Measurements from ENCODE around the gene SYCN. TPM values are rescaled to one million over a fixed set of nuclear protein-coding genes. Genes with fewer than 3 reads are reported as not detected.

The SYCN gene
- total RNA-seq, 2 experiments from 2014 or later = not detected

DNA sequence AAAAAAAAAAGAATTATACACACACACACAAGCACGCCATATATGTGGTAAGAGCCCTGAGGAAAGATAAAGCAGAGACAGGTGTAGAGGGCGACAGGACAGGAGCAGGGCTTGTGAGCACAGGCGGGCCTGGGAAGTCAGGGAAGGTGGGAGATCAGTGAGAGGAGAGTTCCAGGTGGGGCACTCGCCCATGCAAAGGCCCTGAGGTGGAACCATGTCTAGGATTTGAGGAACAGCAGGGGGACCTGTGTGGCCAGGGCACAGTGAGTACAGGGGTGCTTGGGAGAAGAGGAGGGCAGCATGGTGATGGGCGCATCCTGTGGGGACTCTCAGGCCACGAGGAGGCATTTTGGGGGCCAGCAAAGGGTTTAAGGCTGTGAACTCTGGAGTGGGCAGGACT lies 39.8 kb downstream of the SYCN start:
- no peaks in the 10 kb centered on the region for H3K9me2 ChIP-seq (ENCODE audit: insufficient read depth, low read length)
- DNase-seq (ENCODE audit: low spot score) = no peak
- no peaks in the 10 kb centered on the region for H3K36me3 ChIP-seq (ENCODE audit: insufficient read depth, low read length)
- no peak overlapping the region for H3K4me3 ChIP-seq (ENCODE audit: low read depth, low read length, poor library complexity, severe bottlenecking)
- TF ChIP-seq EZH2phosphoT487 (IDR thresholded peaks at IDR 0.05; ENCODE audit: borderline replicate concordance, low read depth, low read length) = no peak
- no peak for TF ChIP-seq CTCF (conservative IDR thresholded peaks at IDR 0.05; ENCODE audit: low read length)
- no peak overlapping the region for H3K27ac ChIP-seq (ENCODE audit: low read depth, low read length, poor library complexity, severe bottlenecking)
- no peak overlapping the region for H3K4me2 ChIP-seq (ENCODE audit: low read length)
- H4K20me1 ChIP-seq (ENCODE audit: insufficient read depth, low read length) = no peaks in the 10 kb centered on the region
- H3K9me3 ChIP-seq (ENCODE audit: low read length) = no peaks in the 10 kb centered on the region
- no peaks in the 10 kb centered on the region for H3K79me2 ChIP-seq (ENCODE audit: insufficient read depth, low read depth, low read length)
- H2AFZ ChIP-seq (ENCODE audit: low read length) = no peak overlapping the region
- no peaks in the 10 kb centered on the region for H3K4me1 ChIP-seq (ENCODE audit: insufficient read depth, low read length, poor library complexity, severe bottlenecking)
- POLR2A ChIA-PET = no interaction called here
- no TSS peak for BruUV-seq (replicated peaks)
- CTCF ChIA-PET (ENCODE audit: unreplicated experiment) = no interaction called here
- intact Hi-C loops (cut with micrococcal nuclease; ENCODE audit: unreplicated experiment) = no loop called here

DNA sequence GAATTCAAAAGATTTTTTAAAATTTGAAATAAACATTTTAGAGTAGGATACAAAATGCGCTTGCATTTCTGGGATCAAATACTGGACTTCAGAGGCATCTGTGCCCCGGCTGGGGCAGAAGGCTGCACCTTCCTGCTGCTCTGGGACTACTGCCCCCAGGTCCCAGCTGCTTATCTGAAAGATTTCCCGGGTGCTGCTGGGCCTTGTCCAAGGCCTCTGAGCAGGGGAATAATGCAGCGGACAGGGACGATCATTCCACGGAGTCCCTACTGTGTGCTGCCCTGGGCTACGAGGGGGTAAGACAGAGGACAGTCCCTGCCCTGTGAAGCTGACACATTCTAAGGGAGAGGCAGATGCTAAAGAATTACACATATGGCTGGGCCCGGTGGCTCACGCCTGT lies 40.4 kb downstream of the SYCN start:
- no peak for DNase-seq (ENCODE audit: low spot score)
- TF ChIP-seq EZH2phosphoT487 (IDR thresholded peaks at IDR 0.05; ENCODE audit: borderline replicate concordance, low read depth, low read length) = no peak
- TF ChIP-seq CTCF (conservative IDR thresholded peaks at IDR 0.05; ENCODE audit: low read length) = no peak
- no peaks in the 10 kb centered on the region for H3K36me3 ChIP-seq (ENCODE audit: insufficient read depth, low read length)
- H3K27ac ChIP-seq (ENCODE audit: low read depth, low read length, poor library complexity, severe bottlenecking) = no peak overlapping the region
- H3K9me2 ChIP-seq (ENCODE audit: insufficient read depth, low read length) = no peaks in the 10 kb centered on the region
- no peaks in the 10 kb centered on the region for H4K20me1 ChIP-seq (ENCODE audit: insufficient read depth, low read length)
- ChIA-PET POLR2A (no interaction called here), CTCF (ENCODE audit: unreplicated experiment) (no interaction called here)
- H3K79me2 ChIP-seq (ENCODE audit: insufficient read depth, low read depth, low read length) = no peaks in the 10 kb centered on the region
- H3K9me3 ChIP-seq (ENCODE audit: low read length) = no peaks in the 10 kb centered on the region
- H2AFZ ChIP-seq (ENCODE audit: low read length) = no peak overlapping the region
- no peak overlapping the region for H3K4me2 ChIP-seq (ENCODE audit: low read length)
- no peak overlapping the region for H3K4me3 ChIP-seq (ENCODE audit: low read depth, low read length, poor library complexity, severe bottlenecking)
- no peaks in the 10 kb centered on the region for H3K4me1 ChIP-seq (ENCODE audit: insufficient read depth, low read length, poor library complexity, severe bottlenecking)
- intact Hi-C loops (cut with micrococcal nuclease; ENCODE audit: unreplicated experiment) = no loop called here
- BruUV-seq (replicated peaks) = no TSS peak

DNA sequence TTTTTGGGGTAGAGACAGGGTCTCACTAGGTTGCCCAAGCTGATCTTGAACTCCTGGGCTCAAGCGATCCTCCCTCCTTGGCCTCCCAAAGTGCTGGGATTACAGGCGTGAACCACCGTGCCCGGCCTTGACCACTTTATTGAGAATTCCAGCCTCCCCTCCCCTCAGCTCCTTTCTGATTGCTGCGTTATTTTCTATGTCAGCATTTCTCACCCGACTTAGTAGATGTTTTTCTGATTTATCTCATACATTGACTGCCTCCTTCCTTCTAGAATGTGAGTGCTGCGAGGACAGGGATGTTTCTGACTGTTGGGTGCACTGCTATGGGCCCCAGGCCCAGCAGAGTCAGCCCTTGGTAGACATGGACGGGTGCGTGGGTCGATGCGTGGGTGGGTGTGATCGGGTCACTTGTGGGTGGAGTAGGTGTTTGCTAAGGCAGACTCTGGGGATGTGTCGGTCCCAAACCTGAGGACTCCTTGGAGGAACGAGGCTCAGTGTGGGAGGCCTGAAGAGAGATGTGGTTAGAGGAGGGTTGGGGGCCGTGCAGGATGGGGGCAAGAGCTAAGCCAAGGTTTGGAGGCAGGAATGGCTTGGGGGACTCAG lies 41.5 kb downstream of the SYCN start:
- DNase-seq (ENCODE audit: low spot score) = no peak
- Histone ChIP-seq H3K9me3 (ENCODE audit: low read length) (no peaks in the 10 kb centered on the region), H4K20me1 (ENCODE audit: insufficient read depth, low read length) (no peaks in the 10 kb centered on the region), H3K79me2 (ENCODE audit: insufficient read depth, low read depth, low read length) (no peaks in the 10 kb centered on the region), H3K27ac (ENCODE audit: low read depth, low read length, poor library complexity, severe bottlenecking) (no peak overlapping the region), H3K4me1 (ENCODE audit: insufficient read depth, low read length, poor library complexity, severe bottlenecking) (no peaks in the 10 kb centered on the region), H3K9me2 (ENCODE audit: insufficient read depth, low read length) (no peaks in the 10 kb centered on the region), H3K4me2 (ENCODE audit: low read length) (no peak overlapping the region), H3K4me3 (ENCODE audit: low read depth, low read length, poor library complexity, severe bottlenecking) (no peak overlapping the region), H2AFZ (ENCODE audit: low read length) (no peak overlapping the region), H3K36me3 (ENCODE audit: insufficient read depth, low read length) (no peaks in the 10 kb centered on the region)
- intact Hi-C loops (cut with micrococcal nuclease; ENCODE audit: unreplicated experiment) = no loop called here
- TF ChIP-seq EZH2phosphoT487 (IDR thresholded peaks at IDR 0.05; ENCODE audit: borderline replicate concordance, low read depth, low read length) (no peak), CTCF (conservative IDR thresholded peaks at IDR 0.05; ENCODE audit: low read length) (no peak)
- POLR2A ChIA-PET = interaction anchor here (0.6 kb wide), 1 partner anchor 151 kb away, joined by 5 read pairs; no protein-coding TSS in a partner anchor
- CTCF ChIA-PET (ENCODE audit: unreplicated experiment) = no interaction called here
- BruUV-seq (replicated peaks) = no TSS peak

Data from OCI-LY7 (cell line).